ENCODE results near the gene C1orf210. TPM values are rescaled to one million over a fixed set of nuclear protein-coding genes. Genes with fewer than 3 reads are reported as not detected.
A peak's percentile ranks its signal among the peaks of the same experiment; 100 is the strongest.

C1orf210 gene
- total and polyA plus RNA-seq, 2 of the 4 experiments (the other 2 are of a cell fraction), result not detected

- peaks cover 6% of the 10 kb centered on the region; the same call in 1 of the 2 replicates for H3K27me3 ChIP-seq (ENCODE audit: control insufficient read depth, insufficient read depth, low read length)
- no peak overlapping the region for H2BK15ac ChIP-seq (ENCODE audit: low read depth, low read length)
- no peak overlapping the region for H2AK5ac ChIP-seq (ENCODE audit: low read depth, low read length)
- intact Hi-C loops (cut with micrococcal nuclease) (no loop called here), in situ Hi-C loops (cut with MboI; ENCODE audit: low sequenced_read_pairs) (no loop called here), dilution Hi-C loops (cut with HindIII; ENCODE audit: low sequenced_read_pairs, unreplicated experiment) (no loop called here)
- H3K4me2 ChIP-seq (ENCODE audit: low read depth, low read length), result 0 out of 2 replicates have a peak overlapping the region, but pooled peaks have one; percentile 6
- no peak overlapping the region for H2BK20ac ChIP-seq (ENCODE audit: low read depth, low read length)
- ChIA-PET POLR2A (ENCODE audit: unreplicated experiment) (no interaction called here), CTCF (no interaction called here)
- H3K4me1 ChIP-seq (ENCODE audit: control insufficient read depth, insufficient read depth, low read length), result peaks cover 4% of the 10 kb centered on the region; the same call in 1 of the 2 replicates
- H4K20me1 ChIP-seq (ENCODE audit: insufficient read depth, low read length), result no peaks in the 10 kb centered on the region
- H3K4me3 ChIP-seq (ENCODE audit: insufficient read depth, low read depth, low read length), result no peak overlapping the region
- H3K9me3 ChIP-seq (ENCODE audit: control insufficient read depth, insufficient read depth, low read length), result no peaks in the 10 kb centered on the region
- BruUV-seq (replicated peaks), result no TSS peak
- no peak overlapping the region for H2AK9ac ChIP-seq (replicated peaks; ENCODE audit: low read depth, low read length, poor library complexity)
- H4K5ac ChIP-seq (ENCODE audit: low read depth, low read length), result no peak overlapping the region
- WGBS, 2 experiments (ENCODE audit: extremely low coverage in 2 of 2, insufficient read length in 1 of 2), result 33% methylated on average over 2 of the region's 7 CpGs; no CpG with 5 or more reads in 1 of the 2 experiments
- no peak overlapping the region for H3K56ac ChIP-seq (ENCODE audit: extremely low read depth, insufficient read depth, low read length)
- H2BK5ac ChIP-seq (ENCODE audit: low read depth, low read length, poor library complexity, severe bottlenecking), result no peak overlapping the region
- no peak overlapping the region for H4K91ac ChIP-seq (ENCODE audit: insufficient read depth, low read depth, low read length)
- no peak overlapping the region for H3K23ac ChIP-seq (ENCODE audit: low read depth, low read length)
- H3K9ac ChIP-seq (ENCODE audit: low read depth, low read length), result no peak overlapping the region
- H3K79me1 ChIP-seq (ENCODE audit: low read depth in 1 of 2, low read length in 2 of 2), result no peaks in the 10 kb centered on the region
- no peaks in the 10 kb centered on the region for H3K9me1 ChIP-seq (ENCODE audit: insufficient read depth, low read length)
- ATAC-seq (ENCODE audit: low read depth) (peak; percentile 40), DNase-seq (peak; percentile 52)
- no peak overlapping the region for H2BK120ac ChIP-seq (ENCODE audit: low read depth, low read length)
- H3K4ac ChIP-seq (ENCODE audit: low read depth, low read length), result no peak overlapping the region
- H2AFZ ChIP-seq (replicated peaks; ENCODE audit: low read length, poor library complexity), result no peak overlapping the region
- no peak overlapping the region for H3K18ac ChIP-seq (ENCODE audit: low read depth, low read length)
- no peak overlapping the region for H4K8ac ChIP-seq (ENCODE audit: low read depth in 2 of 2, low read length in 2 of 2)
- TF ChIP-seq ELK1 (IDR thresholded peaks at IDR 0.05; ENCODE audit: borderline replicate concordance, low read depth, low read length) (no peak), MXI1 (IDR thresholded peaks at IDR 0.05; ENCODE audit: borderline replicate concordance, low read depth, low read length) (no peak), POLR2A (IDR thresholded peaks at IDR 0.05; ENCODE audit: low read depth, low read length) (no peak), MAFK (IDR thresholded peaks at IDR 0.05; ENCODE audit: low read depth, low read length) (no peak), CHD1 (IDR thresholded peaks at IDR 0.05; ENCODE audit: low read depth, low read length) (no peak), SMC3 (IDR thresholded peaks at IDR 0.05; ENCODE audit: low read depth, low read length) (no peak), BHLHE40 (IDR thresholded peaks at IDR 0.05; ENCODE audit: low read depth, low read length) (no peak), CEBPB (IDR thresholded peaks at IDR 0.05; ENCODE audit: low read depth, low read length) (no peak), USF2 (IDR thresholded peaks at IDR 0.05; ENCODE audit: low read depth, low read length) (no peak)
- no peak overlapping the region for H3K14ac ChIP-seq (replicated peaks; ENCODE audit: low read depth, low read length)
- H3K36me3 ChIP-seq (ENCODE audit: control insufficient read depth, insufficient read depth, low read length), result no peaks in the 10 kb centered on the region
- H3K27ac ChIP-seq (ENCODE audit: insufficient read depth, low read length), result no peak overlapping the region
Observed at GRCh38 chr1:43302721-43303470, 17.5 kb upstream of the C1orf210 start.
